Liver (tissue), 9 donors: ENCODE results near the gene MICAL2. TPM values are rescaled to one million over a fixed set of nuclear protein-coding genes. Genes with fewer than 3 reads are reported as not detected.

ENCODE experiments used
- DNase-seq: peaks from one replicate; pipeline ENCODE4 v3.0.0-alpha.2; 2017; ENCODE audit warnings: low spot score
- H3K27ac ChIP-seq, 2 donors: one replicate each; pipeline ENCODE4 v1.7.0; 2013; ENCODE audit warnings: inconsistent platforms in 2 of 2, low read length in 2 of 2, control low read depth in 1 of 2, low read depth in 1 of 2, mild to moderate bottlenecking in 1 of 2
- H3K27me3 ChIP-seq, 4 donors: one replicate each; pipeline versions ENCODE4 v1.6.1 to v1.7.0; 2013; ENCODE audit warnings: low read length in 3 of 4, inconsistent platforms in 1 of 4, mild to moderate bottlenecking in 1 of 4, moderate library complexity in 1 of 4; ENCODE audit not compliant: control insufficient read depth in 4 of 4, insufficient read depth in 4 of 4
- H3K36me3 ChIP-seq, 4 donors: one replicate each; pipeline versions ENCODE4 v1.6.1 to v1.7.0; 2013; ENCODE audit warnings: low read length in 3 of 4, mild to moderate bottlenecking in 3 of 4, low read depth in 1 of 4, moderate library complexity in 1 of 4; ENCODE audit not compliant: control insufficient read depth in 4 of 4, insufficient read depth in 3 of 4
- H3K4me1 ChIP-seq, 4 donors: one replicate each; pipeline versions ENCODE4 v1.6.1 to v1.7.0; 2013; ENCODE audit warnings: low read length in 3 of 4, mild to moderate bottlenecking in 3 of 4, moderate library complexity in 1 of 4; ENCODE audit not compliant: control insufficient read depth in 4 of 4, insufficient read depth in 4 of 4
- H3K4me3 ChIP-seq, 3 donors: one replicate each; pipeline versions ENCODE4 v1.6.1 to v1.7.0; 2013; ENCODE audit warnings: low read length in 3 of 3, control low read depth in 1 of 3, low read depth in 1 of 3, mild to moderate bottlenecking in 1 of 3
- H3K9ac ChIP-seq, 2 donors: one replicate each; pipeline ENCODE4 v1.7.0; 2013; ENCODE audit warnings: low read length in 2 of 2, mild to moderate bottlenecking in 2 of 2, moderate library complexity in 2 of 2, control low read depth in 1 of 2, low read depth in 1 of 2
- H3K9me3 ChIP-seq, 4 donors: one replicate each; pipeline versions ENCODE4 v1.6.1 to v1.7.0; 2013; ENCODE audit warnings: low read length in 3 of 4; ENCODE audit not compliant: control insufficient read depth in 4 of 4
- EGR1 ChIP-seq, 2 donors: IDR thresholded peaks; 2 replicates each; pipeline ENCODE4 v1.6.1; 2016 to 2018; ENCODE audit warnings: antibody characterized with exemption in 2 of 2, low read depth in 2 of 2
- FOXA1 ChIP-seq: IDR thresholded peaks from 2 replicates; pipeline ENCODE4 v1.6.1; 2016; ENCODE audit warnings: antibody characterized with exemption
- FOXA2 ChIP-seq: IDR thresholded peaks from 2 replicates; pipeline ENCODE4 v1.6.1; 2016; ENCODE audit warnings: antibody characterized with exemption
- GABPA ChIP-seq, 2 donors: IDR thresholded peaks in 1 of 2; conservative IDR thresholded peaks in 1 of 2; 2 replicates each; pipeline ENCODE4 v1.6.1; 2016; ENCODE audit warnings: antibody characterized with exemption in 2 of 2, mild to moderate bottlenecking in 1 of 2, moderate library complexity in 1 of 2
- HNF4G ChIP-seq: IDR thresholded peaks from 2 replicates; pipeline ENCODE4 v1.6.1; 2016; ENCODE audit warnings: antibody characterized with exemption
- JUND ChIP-seq, 2 donors: IDR thresholded peaks; 2 replicates each; pipeline ENCODE4 v1.6.1; 2016; ENCODE audit warnings: antibody characterized with exemption in 2 of 2
- RAD21 ChIP-seq, 2 donors: IDR thresholded peaks; 2 replicates each; pipeline ENCODE4 v1.6.1; 2016; ENCODE audit warnings: antibody characterized with exemption in 2 of 2, mild to moderate bottlenecking in 2 of 2
- SP1 ChIP-seq: IDR thresholded peaks from 2 replicates; pipeline ENCODE4 v1.6.1; 2018; ENCODE audit warnings: antibody characterized with exemption, mild to moderate bottlenecking
- TAF1 ChIP-seq: conservative IDR thresholded peaks from 2 replicates; pipeline ENCODE4 v1.6.1; 2016; ENCODE audit warnings: antibody characterized with exemption, mild to moderate bottlenecking
- YY1 ChIP-seq: IDR thresholded peaks from 2 replicates; pipeline ENCODE4 v1.6.1; 2016; ENCODE audit warnings: antibody characterized with exemption, mild to moderate bottlenecking
- WGBS: extraction: QIAGEN DNeasy Blood & Tissue Kit; methylation state at CpG from one replicate; pipeline ENCODE4 v1.1.7; 2013; 5-methylcytosine and 5-hydroxymethylcytosine counted together
- polyA plus RNA-seq, 2 donors: library from polyadenylated mRNA; stranded (reverse) in 1 of 2; unstranded in 1 of 2; fragments of 200-250 nt in 1 of 2; fragments of >200 nt in 1 of 2; fragmentation: Nextera tagmentation in 1 of 2; extraction: Ambion mirVana in 1 of 2; gene quantifications; one replicate each; pipeline versions ENCODE4 v1.2.1 to v1.2.3, GENCODE V29; 2013 to 2015
- total RNA-seq, 2 donors: library from RNA; depleted of rRNA; stranded (reverse); fragments of >200 nt; gene quantifications; one replicate each; pipeline ENCODE4 v1.2.3, GENCODE V29; 2014
- TF ChIP-seq, protein P1 (sequence below): IDR thresholded peaks from 2 replicates; pipeline ENCODE4 v1.6.1; 2016; ENCODE audit warnings: antibody characterized with exemption
- TF ChIP-seq, protein P2 (sequence below): IDR thresholded peaks from 2 replicates; pipeline ENCODE4 v1.6.1; 2016; ENCODE audit warnings: antibody characterized with exemption, mild to moderate bottlenecking
- TF ChIP-seq, protein P3 (sequence below): IDR thresholded peaks from 2 replicates; pipeline ENCODE4 v1.6.1; 2016; ENCODE audit warnings: antibody characterized with exemption
- TF ChIP-seq, protein P4 (sequence below): fragments of 150-350 bp; IDR thresholded peaks from 2 replicates; pipeline ENCODE4 v1.5.1; 2017; ENCODE audit warnings: improper control_type of control experiment, low read depth, low read length; ENCODE audit not compliant: missing input control
- donor health status: healthy.
- donor health status: healthy.
- donor health status: healthy.
- donor health status: healthy.
- donor health status: healthy.

MICAL2 gene
- total and polyA plus RNA-seq, 4 donors = 17.5 to 113 (median 42.9) TPM

DNA sequence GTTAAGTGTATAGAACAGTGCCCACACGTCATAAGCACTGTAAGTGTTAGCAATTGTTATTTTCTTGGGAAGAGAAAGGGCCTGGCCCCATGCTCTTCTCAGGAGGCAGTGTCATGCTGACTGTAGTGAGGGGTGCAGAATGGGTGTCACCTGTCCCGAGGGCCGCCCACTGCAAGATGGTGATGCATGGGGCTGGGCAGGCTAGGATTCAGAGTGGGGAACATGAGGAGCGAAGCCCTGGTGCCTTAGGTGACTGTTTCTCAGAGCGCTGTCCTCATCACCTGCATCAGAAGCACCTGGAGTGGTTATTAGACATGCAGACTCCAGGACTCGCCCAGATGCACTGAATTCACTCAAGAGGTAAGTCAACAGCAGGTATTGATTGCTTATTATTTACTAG is 166.0 kb downstream of the MICAL2 start:
- Histone ChIP-seq H3K27me3 (no peaks in the 10 kb centered on the region), H3K9ac (no peak overlapping the region), H3K36me3 (no peaks in the 10 kb centered on the region), H3K9me3 (no peaks in the 10 kb centered on the region), H3K27ac (no peak overlapping the region), H3K4me3 (no peak overlapping the region), H3K4me1 (no peaks in the 10 kb centered on the region)
- 89% methylated on average over 6 of the region's 6 CpGs for WGBS
- TF ChIP-seq YY1 = no peak
- TF ChIP-seq HNF4G = no peak
- TF ChIP-seq RAD21 (IDR thresholded peaks at IDR 0.05) = no peak
- no peak for TF ChIP-seq TAF1
- no peak for TF ChIP-seq FOXA2
- TF ChIP-seq GABPA (IDR thresholded peaks at IDR 0.05 in 1 of 2, conservative IDR thresholded peaks at IDR 0.05 in 1 of 2) = no peak
- TF ChIP-seq SP1 = no peak
- TF ChIP-seq EGR1 (IDR thresholded peaks at IDR 0.05; ENCODE audit: low read depth in 2 of 2) = no peak
- DNase-seq = no peak

DNA sequence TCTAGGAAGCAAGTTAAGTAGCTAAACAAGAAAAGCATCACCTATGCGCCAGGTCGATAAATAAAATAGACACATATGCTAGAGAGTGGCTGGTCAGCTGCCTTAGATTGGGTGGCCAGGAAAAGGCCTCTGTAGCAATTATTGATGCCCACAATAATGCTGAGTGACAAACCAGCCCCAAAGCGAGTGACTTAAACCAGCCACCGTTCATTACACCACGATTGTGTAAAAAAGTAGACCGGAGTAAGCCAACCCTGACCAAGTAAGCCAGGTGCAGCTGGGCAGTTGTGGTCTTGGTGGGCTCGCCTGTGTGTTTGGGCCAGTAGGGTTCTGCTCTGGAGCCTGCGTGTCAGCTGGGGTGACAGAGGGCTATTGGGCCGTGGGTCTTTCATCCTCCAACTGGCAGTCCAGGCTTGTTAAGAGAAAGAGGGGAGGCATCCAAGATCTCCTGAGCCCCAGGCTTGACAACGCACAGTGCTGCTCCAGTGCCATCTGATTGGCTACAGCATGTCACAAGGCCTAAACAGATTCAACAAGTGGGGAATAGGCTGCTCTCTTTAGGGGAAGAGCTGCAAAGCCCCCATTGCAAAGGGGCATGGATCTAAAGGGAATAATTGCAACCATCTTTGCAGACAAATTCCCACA is 166.6 kb downstream of the MICAL2 start:
- peaks cover 0 to 5% (median 0%) of the 10 kb centered on the region in 4 donors for H3K4me1 ChIP-seq
- H3K36me3 ChIP-seq = no peaks in the 10 kb centered on the region
- 85% methylated on average over 10 of the region's 10 CpGs for WGBS
- TF ChIP-seq, protein P1, sequence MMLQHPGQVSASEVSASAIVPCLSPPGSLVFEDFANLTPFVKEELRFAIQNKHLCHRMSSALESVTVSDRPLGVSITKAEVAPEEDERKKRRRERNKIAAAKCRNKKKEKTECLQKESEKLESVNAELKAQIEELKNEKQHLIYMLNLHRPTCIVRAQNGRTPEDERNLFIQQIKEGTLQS = no peak
- TF ChIP-seq JUND (IDR thresholded peaks at IDR 0.05) (no peak), FOXA1 (no peak), YY1 (no peak), EGR1 (IDR thresholded peaks at IDR 0.05; ENCODE audit: low read depth in 2 of 2) (no peak), HNF4G (no peak)
- TF ChIP-seq, protein P2, sequence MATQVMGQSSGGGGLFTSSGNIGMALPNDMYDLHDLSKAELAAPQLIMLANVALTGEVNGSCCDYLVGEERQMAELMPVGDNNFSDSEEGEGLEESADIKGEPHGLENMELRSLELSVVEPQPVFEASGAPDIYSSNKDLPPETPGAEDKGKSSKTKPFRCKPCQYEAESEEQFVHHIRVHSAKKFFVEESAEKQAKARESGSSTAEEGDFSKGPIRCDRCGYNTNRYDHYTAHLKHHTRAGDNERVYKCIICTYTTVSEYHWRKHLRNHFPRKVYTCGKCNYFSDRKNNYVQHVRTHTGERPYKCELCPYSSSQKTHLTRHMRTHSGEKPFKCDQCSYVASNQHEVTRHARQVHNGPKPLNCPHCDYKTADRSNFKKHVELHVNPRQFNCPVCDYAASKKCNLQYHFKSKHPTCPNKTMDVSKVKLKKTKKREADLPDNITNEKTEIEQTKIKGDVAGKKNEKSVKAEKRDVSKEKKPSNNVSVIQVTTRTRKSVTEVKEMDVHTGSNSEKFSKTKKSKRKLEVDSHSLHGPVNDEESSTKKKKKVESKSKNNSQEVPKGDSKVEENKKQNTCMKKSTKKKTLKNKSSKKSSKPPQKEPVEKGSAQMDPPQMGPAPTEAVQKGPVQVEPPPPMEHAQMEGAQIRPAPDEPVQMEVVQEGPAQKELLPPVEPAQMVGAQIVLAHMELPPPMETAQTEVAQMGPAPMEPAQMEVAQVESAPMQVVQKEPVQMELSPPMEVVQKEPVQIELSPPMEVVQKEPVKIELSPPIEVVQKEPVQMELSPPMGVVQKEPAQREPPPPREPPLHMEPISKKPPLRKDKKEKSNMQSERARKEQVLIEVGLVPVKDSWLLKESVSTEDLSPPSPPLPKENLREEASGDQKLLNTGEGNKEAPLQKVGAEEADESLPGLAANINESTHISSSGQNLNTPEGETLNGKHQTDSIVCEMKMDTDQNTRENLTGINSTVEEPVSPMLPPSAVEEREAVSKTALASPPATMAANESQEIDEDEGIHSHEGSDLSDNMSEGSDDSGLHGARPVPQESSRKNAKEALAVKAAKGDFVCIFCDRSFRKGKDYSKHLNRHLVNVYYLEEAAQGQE = no peak
- TF ChIP-seq, protein P3, sequence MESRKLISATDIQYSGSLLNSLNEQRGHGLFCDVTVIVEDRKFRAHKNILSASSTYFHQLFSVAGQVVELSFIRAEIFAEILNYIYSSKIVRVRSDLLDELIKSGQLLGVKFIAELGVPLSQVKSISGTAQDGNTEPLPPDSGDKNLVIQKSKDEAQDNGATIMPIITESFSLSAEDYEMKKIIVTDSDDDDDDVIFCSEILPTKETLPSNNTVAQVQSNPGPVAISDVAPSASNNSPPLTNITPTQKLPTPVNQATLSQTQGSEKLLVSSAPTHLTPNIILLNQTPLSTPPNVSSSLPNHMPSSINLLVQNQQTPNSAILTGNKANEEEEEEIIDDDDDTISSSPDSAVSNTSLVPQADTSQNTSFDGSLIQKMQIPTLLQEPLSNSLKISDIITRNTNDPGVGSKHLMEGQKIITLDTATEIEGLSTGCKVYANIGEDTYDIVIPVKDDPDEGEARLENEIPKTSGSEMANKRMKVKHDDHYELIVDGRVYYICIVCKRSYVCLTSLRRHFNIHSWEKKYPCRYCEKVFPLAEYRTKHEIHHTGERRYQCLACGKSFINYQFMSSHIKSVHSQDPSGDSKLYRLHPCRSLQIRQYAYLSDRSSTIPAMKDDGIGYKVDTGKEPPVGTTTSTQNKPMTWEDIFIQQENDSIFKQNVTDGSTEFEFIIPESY = no peak
- TF ChIP-seq, protein P4, sequence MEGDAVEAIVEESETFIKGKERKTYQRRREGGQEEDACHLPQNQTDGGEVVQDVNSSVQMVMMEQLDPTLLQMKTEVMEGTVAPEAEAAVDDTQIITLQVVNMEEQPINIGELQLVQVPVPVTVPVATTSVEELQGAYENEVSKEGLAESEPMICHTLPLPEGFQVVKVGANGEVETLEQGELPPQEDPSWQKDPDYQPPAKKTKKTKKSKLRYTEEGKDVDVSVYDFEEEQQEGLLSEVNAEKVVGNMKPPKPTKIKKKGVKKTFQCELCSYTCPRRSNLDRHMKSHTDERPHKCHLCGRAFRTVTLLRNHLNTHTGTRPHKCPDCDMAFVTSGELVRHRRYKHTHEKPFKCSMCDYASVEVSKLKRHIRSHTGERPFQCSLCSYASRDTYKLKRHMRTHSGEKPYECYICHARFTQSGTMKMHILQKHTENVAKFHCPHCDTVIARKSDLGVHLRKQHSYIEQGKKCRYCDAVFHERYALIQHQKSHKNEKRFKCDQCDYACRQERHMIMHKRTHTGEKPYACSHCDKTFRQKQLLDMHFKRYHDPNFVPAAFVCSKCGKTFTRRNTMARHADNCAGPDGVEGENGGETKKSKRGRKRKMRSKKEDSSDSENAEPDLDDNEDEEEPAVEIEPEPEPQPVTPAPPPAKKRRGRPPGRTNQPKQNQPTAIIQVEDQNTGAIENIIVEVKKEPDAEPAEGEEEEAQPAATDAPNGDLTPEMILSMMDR = no peak
- H3K9me3 ChIP-seq = no peaks in the 10 kb centered on the region
- no peaks in the 10 kb centered on the region for H3K27me3 ChIP-seq
- no peak overlapping the region for H3K27ac ChIP-seq
- DNase-seq = no peak
- H3K4me3 ChIP-seq = no peak overlapping the region
- H3K9ac ChIP-seq = no peak overlapping the region
